GM12878 (cell line): ENCODE data around the gene PRRG4. TPM values are rescaled to one million over a fixed set of nuclear protein-coding genes. Genes with fewer than 3 reads are reported as not detected.

Source experiments
- ATF7 ChIP-seq: fragments of 450-650 bp; IDR thresholded peaks from 2 replicates; pipeline ENCODE4 v1.6.1; 2016; ENCODE audit warnings: low read depth, mild to moderate bottlenecking
- BRCA1 ChIP-seq: IDR thresholded peaks from 2 replicates; pipeline ENCODE4 v1.6.1; 2011; ENCODE audit warnings: low read depth, low read length, improper control_type of control experiment
- CHD2 ChIP-seq: IDR thresholded peaks from 2 replicates; pipeline ENCODE4 v1.6.1; 2011; ENCODE audit warnings: low read depth, low read length, improper control_type of control experiment, borderline replicate concordance
- CHD4 ChIP-seq: fragments of 200-600 bp; sonication (generic); IDR thresholded peaks from 2 replicates; pipeline ENCODE4 v1.6.1; 2016; ENCODE audit warnings: mild to moderate bottlenecking
- CUX1 ChIP-seq: IDR thresholded peaks from 2 replicates; pipeline ENCODE4 v1.6.1; 2012; ENCODE audit warnings: improper control_type of control experiment, low read depth, low read length; ENCODE audit not compliant: insufficient replicate concordance
- EP300 ChIP-seq, 2 experiments: fragments of 150-350 bp in 1 of 2; IDR thresholded peaks; 2 replicates each; pipeline ENCODE4 v1.6.1; 2011 to 2012; ENCODE audit warnings: low read depth in 2 of 2, low read length in 2 of 2, borderline replicate concordance in 1 of 2, improper control_type of control experiment in 1 of 2, inconsistent platforms in 1 of 2; ENCODE audit not compliant: control insufficient read depth in 1 of 2
- HDAC6 ChIP-seq: fragments of 200-600 bp; sonication (generic); IDR thresholded peaks from one replicate; pipeline ENCODE4 v1.8.0; 2017; ENCODE audit warnings: antibody characterized with exemption; ENCODE audit not compliant: unreplicated experiment
- JUND ChIP-seq: IDR thresholded peaks from 2 replicates; pipeline ENCODE4 v1.6.1; 2012; ENCODE audit warnings: low read depth, mild to moderate bottlenecking, low read length, improper control_type of control experiment, moderate library complexity
- MEF2A ChIP-seq: IDR thresholded peaks from 2 replicates; pipeline ENCODE4 v1.6.1; 2011; ENCODE audit warnings: low read depth, mild to moderate bottlenecking, low read length, moderate library complexity; ENCODE audit not compliant: insufficient read depth
- NBN ChIP-seq: fragments of 450-650 bp; IDR thresholded peaks from 2 replicates; pipeline ENCODE4 v1.6.1; 2016
- NFYA ChIP-seq: IDR thresholded peaks from 2 replicates; pipeline ENCODE4 v1.6.1; 2011; ENCODE audit warnings: low read depth, mild to moderate bottlenecking, low read length, improper control_type of control experiment, borderline replicate concordance
- PKNOX1 ChIP-seq: fragments of 450-650 bp; IDR thresholded peaks from 2 replicates; pipeline ENCODE4 v1.6.1; 2016; ENCODE audit warnings: mild to moderate bottlenecking
- RAD51 ChIP-seq: fragments of 450-650 bp; IDR thresholded peaks from 2 replicates; pipeline ENCODE4 v1.6.1; 2016; ENCODE audit warnings: moderate library complexity, mild to moderate bottlenecking, inconsistent platforms
- SMAD1 ChIP-seq: fragments of 450-650 bp; IDR thresholded peaks from 2 replicates; pipeline ENCODE4 v1.6.1; 2018; ENCODE audit warnings: mild to moderate bottlenecking, low read depth; ENCODE audit not compliant: partially characterized antibody
- ZNF384 ChIP-seq: IDR thresholded peaks from 2 replicates; pipeline ENCODE4 v1.6.1; 2012; ENCODE audit warnings: low read depth, mild to moderate bottlenecking, low read length, improper control_type of control experiment, borderline replicate concordance
- polyA plus RNA-seq, 11 experiments: library from polyadenylated mRNA; depleted of rRNA in 4 of 11; unstranded in 6 of 11; stranded (reverse) in 5 of 11; fragments of >200 nt; fragmentation: Nextera tagmentation in 4 of 11; fragmentation: Illumina TruSeq in 1 of 11; extraction: Ambion mirVana in 4 of 11; extraction: Trizol in 1 of 11; gene quantifications; 1 replicate in 1 of 11; 2 replicates in 10 of 11; pipeline versions ENCODE4 v1.2.1 to v1.2.3, GENCODE V29; 2011 to 2016; ENCODE audit warnings: inconsistent platforms in 2 of 11, missing spikeins in 2 of 11, low read depth in 1 of 11
- total RNA-seq, 4 experiments: library from RNA; depleted of rRNA in 3 of 4; stranded (reverse); fragments of >200 nt in 3 of 4; fragmentation: Illumina TruSeq in 1 of 4; extraction: Trizol in 1 of 4; gene quantifications; 2 replicates each; pipeline versions ENCODE4 v1.2.1 to v1.2.3, GENCODE V29; 2013 to 2021
- TF ChIP-seq, protein P1 (sequence below): fragments of 450-650 bp; IDR thresholded peaks from 2 replicates; pipeline ENCODE4 v1.6.1; 2016; ENCODE audit warnings: mild to moderate bottlenecking, moderate library complexity, borderline replicate concordance
- TF ChIP-seq, protein P2 (sequence below): fragments of 450-650 bp; IDR thresholded peaks from 2 replicates; pipeline ENCODE4 v1.6.1; 2017; ENCODE audit warnings: mild to moderate bottlenecking, low read depth, inconsistent platforms; ENCODE audit not compliant: poor library complexity, severe bottlenecking

PRRG4 gene
- total and polyA plus RNA-seq, 10 of the 15 experiments (the other 5 are each of a cell fraction or from before 2014, with no cell fraction given): 0.55 to 4.9 (median 1.9) TPM

DNA sequence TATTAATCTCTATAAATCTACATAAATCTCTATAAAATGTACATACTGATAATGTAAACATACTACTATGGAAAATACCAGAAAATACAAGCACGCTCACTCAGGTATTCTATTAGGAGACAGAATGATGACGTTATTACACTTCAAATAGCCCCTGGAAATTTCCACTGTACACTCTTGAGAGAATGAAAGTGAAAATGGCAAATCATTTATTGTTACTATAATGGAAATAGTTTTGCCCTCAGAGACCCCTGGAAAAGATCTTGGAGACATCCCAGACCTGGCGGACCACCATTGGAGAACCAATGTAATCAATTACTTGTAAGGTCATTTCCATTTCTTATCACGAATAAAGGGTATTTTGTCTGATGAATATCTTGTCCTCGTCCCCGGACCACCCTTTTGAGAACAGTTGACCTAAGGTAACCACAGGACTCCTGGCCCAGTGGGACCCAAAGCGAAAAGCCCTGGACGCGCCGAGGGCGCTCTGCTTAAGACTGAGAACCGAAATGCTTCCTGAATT is 509 bp upstream of the PRRG4 start (continued):
- TF ChIP-seq PKNOX1: peak; percentile 4; the same call in 1 of the 2 replicates
- TF ChIP-seq, protein P1, sequence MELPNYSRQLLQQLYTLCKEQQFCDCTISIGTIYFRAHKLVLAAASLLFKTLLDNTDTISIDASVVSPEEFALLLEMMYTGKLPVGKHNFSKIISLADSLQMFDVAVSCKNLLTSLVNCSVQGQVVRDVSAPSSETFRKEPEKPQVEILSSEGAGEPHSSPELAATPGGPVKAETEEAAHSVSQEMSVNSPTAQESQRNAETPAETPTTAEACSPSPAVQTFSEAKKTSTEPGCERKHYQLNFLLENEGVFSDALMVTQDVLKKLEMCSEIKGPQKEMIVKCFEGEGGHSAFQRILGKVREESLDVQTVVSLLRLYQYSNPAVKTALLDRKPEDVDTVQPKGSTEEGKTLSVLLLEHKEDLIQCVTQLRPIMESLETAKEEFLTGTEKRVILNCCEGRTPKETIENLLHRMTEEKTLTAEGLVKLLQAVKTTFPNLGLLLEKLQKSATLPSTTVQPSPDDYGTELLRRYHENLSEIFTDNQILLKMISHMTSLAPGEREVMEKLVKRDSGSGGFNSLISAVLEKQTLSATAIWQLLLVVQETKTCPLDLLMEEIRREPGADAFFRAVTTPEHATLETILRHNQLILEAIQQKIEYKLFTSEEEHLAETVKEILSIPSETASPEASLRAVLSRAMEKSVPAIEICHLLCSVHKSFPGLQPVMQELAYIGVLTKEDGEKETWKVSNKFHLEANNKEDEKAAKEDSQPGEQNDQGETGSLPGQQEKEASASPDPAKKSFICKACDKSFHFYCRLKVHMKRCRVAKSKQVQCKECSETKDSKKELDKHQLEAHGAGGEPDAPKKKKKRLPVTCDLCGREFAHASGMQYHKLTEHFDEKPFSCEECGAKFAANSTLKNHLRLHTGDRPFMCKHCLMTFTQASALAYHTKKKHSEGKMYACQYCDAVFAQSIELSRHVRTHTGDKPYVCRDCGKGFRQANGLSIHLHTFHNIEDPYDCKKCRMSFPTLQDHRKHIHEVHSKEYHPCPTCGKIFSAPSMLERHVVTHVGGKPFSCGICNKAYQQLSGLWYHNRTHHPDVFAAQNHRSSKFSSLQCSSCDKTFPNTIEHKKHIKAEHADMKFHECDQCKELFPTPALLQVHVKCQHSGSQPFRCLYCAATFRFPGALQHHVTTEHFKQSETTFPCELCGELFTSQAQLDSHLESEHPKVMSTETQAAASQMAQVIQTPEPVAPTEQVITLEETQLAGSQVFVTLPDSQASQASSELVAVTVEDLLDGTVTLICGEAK: no peak; the same call in 1 of the 2 replicates
- no peak for TF ChIP-seq CHD4
- no peak for TF ChIP-seq EP300 (IDR thresholded peaks at IDR 0.05; ENCODE audit: borderline replicate concordance in 1 of 2, control insufficient read depth in 1 of 2, low read depth in 2 of 2, low read length in 2 of 2)
- TF ChIP-seq, protein P2, sequence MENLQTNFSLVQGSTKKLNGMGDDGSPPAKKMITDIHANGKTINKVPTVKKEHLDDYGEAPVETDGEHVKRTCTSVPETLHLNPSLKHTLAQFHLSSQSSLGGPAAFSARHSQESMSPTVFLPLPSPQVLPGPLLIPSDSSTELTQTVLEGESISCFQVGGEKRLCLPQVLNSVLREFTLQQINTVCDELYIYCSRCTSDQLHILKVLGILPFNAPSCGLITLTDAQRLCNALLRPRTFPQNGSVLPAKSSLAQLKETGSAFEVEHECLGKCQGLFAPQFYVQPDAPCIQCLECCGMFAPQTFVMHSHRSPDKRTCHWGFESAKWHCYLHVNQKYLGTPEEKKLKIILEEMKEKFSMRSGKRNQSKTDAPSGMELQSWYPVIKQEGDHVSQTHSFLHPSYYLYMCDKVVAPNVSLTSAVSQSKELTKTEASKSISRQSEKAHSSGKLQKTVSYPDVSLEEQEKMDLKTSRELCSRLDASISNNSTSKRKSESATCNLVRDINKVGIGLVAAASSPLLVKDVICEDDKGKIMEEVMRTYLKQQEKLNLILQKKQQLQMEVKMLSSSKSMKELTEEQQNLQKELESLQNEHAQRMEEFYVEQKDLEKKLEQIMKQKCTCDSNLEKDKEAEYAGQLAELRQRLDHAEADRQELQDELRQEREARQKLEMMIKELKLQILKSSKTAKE: peak; percentile 68
- TF ChIP-seq NBN: no peak; the same call in 1 of the 2 replicates
- no peak for TF ChIP-seq CUX1
- no peak for TF ChIP-seq SMAD1
- no peak for TF ChIP-seq CHD2
- no peak for TF ChIP-seq JUND
- no peak for TF ChIP-seq BRCA1
- no peak for TF ChIP-seq HDAC6
- peak; percentile 31; the same call in 1 of the 2 replicates for TF ChIP-seq RAD51
- TF ChIP-seq ATF7: peak; percentile 92
- no peak for TF ChIP-seq NFYA
- TF ChIP-seq MEF2A: no peak
- TF ChIP-seq ZNF384: no peak
